Non-pigmented ciliary epithelial cell (primary cell): ENCODE data around the gene VWCE.

Source experiments
- DNase-seq: peaks from one replicate; pipeline ENCODE4 v3.0.0-alpha.2; 2010; ENCODE audit warnings: low read depth

The VWCE gene

DNA sequence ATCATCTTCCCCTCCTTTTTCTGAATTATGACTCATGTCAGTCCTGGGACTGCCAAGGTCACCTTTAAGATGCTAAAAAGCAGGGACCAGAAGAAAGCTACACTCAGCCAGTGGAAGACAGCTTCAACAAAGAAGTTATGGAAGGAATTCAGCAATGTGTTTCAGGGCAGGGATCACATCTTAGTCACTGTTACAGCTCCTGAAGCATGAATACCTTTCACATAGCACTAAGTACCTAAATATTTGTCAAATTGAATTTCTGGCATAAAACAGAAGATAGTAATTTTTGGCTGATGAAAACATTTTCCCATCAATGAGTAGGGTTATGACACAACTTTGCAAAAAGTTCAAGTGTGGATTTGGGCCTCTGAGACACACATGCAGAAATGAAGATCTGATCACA is 32.6 kb upstream of the VWCE start:
- no peak for DNase-seq

DNA sequence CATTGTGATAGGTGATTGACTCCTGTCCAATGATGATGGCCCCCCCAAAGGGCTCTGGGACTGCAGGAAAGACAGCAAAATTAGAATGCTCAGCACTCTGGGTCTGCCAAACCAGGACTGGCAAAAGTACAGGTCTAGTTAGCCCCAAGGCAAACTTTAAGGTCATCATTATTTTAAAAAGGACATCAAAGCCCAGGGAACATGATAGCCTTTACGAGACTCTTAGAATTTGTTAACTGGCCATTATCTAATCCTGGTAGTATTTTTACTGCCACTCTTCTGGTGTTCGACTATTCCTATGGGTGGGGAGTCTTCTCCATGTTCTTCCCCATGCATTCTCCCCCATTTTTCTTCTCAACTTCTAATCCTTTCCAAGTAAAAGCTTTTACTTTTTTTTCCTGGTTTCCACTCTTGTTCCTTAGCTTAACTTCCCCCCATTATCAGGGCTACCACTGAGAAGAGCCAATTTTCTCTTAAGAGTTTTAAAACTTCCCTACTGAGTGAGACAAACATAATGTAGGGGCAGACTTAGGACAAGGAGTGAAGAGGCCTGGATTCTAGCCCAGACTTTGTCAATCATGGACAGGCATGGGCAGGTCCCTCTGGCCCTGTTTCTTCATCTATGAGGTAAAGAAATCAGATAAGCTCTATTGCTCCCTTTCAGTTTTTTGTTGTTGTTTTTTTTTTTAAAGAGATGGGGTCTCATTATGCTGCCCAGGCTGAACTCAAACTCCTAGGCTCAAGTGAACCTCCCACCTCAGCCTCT is 30.7 kb upstream of the VWCE start:
- no peak for DNase-seq

DNA sequence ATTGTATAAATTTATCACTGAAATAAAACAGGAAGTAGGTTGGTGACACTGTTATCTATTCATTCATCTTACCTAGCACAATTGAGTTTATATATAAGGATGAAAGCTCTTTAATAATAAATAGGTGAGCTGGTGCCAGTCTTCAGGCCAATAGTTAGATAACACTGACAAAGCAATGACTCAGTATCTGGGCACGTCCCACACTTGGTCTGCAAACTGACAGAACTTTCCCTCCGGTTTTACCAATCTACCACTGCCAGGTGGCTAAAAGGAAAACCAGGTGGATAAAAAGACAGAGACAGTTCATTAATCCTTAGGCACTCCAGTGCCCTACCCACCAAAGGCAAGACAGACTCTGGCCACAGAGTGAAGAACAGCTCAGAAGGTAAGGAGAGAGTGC is 20.1 kb upstream of the VWCE start:
- DNase-seq = no peak

DNA sequence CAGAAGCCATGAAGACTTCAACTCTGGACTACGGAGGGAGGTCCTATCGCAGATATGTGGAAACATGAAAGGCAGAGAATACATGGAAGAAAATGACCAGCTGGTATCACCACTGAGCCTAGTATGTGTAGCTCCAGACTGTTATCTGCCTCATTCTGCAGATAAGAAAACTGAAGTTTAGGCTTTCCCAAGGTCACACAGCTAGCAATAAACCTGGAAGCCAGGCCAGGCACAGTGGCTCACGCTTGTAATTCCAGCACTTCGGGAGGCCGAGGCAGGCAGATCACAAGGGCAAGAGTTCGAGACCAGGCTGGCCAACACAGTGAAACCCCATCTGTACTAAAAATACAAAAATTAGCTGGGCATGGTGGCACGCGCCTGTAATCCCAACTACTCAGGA is 15.6 kb upstream of the VWCE start:
- DNase-seq = no peak

DNA sequence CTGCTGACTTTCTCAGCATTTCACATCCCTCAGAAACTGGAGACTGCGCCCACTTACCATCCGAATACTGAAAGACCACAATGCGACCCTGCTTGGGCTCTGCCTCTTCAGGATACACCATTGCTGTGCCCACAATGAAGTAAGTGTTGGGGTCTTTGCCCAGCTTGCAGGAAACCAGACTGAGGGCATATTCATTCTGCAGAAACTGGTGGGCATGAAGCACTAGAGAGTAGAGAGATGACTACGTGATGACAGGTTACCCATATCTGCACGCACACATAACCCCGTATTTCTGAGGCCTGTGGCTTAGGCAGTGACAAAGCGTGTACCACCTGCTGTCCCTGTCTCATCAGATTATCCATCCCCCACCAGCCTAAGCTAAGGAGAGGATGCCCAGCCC is 14.6 kb upstream of the VWCE start:
- no peak for DNase-seq

DNA sequence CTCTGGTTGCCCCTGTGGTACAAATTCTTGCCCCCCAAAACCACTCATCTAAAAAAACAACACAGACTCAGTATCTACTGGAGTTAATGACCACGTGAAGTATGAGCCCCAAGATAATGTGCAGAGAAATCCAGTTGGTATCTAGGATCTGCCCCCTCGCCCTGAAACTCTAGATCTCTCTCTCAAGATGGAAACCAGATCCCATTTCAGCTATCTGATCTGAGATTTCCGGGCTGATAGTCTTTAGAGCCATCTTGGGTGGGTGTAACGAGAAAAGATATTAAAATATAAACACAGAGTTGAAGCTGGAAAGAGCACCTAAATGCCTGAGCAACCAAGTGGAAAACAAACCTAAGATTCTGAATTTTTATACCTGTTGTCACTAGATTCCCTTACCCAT is 14.0 kb upstream of the VWCE start:
- no peak for DNase-seq

DNA sequence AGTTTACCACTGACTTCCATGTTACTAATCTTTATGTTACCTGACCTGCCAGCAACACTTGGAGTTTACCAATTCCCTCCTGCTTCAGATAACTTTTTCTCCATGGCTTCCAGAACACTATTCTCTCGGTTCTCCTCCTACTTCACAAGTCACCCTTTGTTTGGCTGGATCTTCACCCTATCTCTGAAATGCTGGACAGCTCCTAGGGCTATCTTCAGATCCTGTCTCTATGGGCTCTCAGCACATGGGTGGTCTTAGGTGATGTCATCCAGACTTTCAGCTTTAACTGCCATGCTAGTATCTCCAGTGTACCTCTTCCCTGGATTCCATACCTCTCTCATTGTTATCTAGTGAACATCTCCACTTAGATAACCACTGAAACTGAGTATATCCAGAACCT is 12.2 kb upstream of the VWCE start:
- DNase-seq = no peak

DNA sequence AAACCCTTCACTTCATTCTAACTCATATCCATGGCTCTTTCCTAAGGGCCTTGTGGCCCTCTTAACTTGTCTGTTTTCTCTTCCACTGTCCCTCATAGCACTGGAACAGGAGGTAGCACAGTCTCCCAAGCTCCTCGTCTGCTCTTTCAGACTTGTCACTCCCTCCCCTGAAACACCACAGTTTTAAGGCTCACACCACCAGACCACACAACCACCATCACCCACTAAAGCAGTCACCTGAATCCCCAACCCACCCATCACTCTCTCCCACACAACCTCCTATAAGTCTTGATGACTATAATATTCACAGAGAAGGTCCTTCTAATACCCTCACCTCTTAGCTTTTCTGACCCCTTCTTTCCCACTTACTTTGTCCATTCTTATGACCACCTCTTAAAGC is 11.1 kb upstream of the VWCE start:
- DNase-seq = no peak

DNA sequence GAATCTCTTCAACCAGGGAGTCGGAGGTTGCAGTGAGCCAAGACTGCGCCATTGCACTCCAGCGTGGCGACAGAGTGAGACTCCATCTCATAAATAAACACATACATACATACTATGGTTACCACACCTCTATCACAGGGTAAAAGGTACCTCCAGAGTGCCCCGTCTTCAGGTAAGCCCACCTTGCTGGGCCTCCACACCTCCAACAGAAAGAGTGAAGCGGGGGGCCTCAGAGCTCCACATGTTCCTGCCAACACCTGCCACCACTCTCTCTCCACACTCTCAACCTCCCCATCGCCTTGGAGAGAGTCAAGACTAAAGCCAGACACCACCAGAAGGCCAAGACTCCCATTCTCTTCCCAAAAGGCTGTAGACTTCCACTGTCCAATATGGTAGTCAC is 10.3 kb upstream of the VWCE start:
- no peak for DNase-seq

DNA sequence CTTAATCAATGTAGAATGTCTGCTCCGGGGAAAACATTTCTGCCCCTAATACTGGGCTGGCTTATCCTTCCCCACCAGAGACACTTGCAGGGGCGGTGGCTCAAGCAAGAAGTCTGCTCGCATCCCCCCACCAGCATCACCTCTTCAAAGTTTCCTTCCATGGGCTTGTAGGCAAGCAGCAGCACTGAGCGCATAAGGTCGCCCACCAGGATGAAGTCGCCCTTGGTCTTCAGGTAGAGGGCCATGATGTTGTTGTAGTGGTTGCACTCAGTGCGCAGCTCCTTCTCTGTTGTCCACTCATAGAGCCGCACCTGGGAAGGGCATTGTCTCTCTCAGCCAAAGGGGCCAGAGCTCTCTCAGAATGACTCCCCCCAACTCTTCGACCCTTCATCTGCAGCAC is 8.6 kb upstream of the VWCE start:
- no peak for DNase-seq

DNA sequence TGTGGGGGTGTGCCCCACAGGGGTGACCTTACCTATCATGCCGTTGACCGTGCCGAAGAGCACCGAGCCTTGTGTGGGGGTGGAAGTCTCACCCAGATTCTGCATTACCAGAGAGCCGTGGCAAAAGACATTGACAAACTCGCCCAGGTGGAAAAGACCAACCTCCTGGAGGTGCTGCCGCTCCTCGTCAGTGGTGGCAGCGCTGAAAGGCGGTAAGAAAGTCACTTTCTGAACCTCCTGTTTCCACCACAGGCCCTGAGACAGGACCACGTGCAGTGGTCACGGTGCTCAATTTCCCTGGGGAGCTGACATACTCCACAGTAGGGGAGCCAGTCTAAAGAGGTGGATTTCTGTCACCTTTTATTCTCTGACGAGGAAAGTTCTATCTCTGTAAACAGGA is 7.4 kb upstream of the VWCE start:
- DNase-seq = no peak

DNA sequence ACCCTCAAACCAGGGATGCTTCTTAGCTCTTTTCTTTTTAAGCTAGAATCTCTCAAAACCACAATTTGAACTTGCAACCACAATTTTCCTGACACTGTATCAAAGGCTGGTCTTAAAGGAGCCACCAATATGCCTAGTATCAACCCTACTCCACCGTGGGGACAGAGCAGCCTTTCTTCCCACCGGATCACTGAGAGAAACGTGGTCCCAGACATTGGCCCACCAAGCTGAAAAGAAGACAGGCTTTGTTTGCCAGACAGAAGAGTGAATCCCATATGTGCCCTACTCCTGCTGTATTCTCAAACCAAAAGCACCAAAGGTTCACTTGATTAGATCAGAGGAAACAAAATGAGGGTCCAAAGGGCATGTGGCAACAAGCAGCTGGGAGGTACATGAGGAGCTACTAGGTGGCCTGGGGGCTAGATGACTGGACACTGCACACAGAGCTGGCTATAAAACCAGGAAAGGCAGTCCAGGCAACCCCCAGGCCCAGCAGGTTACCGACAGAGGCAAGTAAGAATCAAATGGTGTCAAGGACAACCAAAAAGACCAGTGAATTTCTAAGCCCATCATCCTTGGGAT is 3.6 kb upstream of the VWCE start:
- no peak for DNase-seq

DNA sequence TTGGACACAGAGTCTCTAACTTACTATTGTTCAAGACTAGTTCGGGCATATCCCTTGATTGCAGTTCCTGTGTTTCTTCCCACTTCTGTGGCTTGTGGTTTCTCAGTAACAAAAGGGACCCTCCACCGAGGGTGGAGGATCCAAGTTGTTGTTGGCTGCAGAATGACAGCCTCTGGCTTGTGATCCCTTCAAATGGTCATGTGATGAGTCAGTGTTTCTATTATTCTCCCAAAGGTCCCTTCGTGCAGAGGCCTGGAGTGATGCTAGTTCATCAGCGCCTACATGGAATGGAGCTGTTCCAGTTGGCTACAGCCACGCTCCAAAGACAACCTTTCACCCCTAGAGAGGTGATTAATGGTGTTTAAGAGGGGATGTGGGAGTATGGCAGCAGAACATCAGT is 2.6 kb upstream of the VWCE start:
- DNase-seq = peak; percentile 69

DNA sequence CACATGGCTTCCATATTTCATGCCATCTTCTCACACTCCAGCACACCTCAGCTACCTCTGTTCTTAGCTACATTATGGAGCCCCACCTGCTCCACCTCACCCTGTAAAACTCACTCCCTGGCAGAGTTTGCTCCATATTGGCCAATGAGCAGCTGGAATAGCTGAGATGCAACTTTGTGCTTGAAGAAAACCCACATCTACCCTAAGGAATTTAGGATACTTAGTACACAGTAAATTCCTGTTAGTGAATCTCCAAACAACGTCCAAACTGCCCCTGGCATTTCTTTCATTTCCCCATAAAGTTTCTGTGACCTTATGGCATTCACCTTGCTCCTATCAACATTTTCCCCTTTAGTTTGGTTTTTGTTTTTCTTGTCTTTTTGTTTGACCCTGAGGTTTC is 2.2 kb upstream of the VWCE start:
- no peak for DNase-seq

DNA sequence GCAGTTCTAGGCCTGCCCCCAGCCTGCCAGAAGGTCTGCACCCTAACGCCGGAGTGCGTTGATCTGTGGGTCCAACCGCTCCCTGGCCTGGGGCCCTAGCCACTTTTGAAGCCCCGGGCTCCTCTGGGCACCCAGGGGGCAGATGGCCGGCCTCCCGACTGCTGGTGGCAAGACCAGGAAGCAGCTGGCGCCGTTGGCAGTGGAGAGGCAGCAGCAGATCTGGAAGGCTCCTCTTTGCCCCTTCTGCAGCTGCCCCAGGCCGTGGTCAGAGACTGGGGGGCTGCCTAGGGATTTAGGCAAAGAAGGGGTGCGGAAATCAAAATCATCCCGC is 445 bp upstream of the VWCE start:
- DNase-seq = no peak

DNA sequence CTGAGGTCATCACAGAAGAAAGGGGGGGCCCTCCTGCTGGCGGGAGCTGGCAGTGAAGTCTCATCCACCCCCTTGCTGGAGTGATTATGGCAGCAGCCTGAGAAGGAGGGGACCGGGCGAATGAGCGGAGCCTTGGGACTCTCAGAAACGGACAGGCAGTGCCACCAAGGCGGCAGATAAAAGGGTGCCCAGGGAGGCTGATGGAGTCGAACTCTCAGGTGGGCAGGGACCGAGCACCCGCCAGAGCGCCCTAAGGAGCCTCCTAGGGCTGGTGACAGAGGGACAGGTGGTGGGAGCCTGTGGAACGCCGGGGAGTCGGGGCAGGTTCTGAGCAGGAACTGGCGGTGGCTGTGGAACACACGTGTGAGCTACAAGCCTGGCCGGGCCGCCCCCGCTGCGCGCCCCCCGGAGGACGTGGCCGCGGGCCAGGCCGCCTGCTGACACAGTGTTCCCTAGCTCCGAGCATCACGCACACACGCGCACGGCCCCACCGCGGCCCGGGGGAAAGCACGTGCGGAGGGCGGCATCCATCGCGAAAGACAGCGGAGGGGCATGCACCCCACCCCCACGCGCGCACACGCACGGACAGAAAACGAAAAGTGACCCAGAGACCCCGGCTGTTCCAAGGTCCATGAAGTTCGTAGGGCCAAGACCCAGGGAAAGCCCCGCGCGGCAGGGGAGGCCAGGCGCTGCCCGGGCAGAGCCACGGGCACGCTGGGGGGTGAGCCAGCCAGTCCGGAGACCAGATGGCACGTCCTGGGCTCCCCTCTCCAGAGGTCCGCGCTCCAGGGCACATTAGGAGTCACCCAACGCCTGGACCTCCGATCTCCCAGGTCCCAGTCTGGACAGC is 1.0 kb downstream of the VWCE start:
- no peak for DNase-seq

DNA sequence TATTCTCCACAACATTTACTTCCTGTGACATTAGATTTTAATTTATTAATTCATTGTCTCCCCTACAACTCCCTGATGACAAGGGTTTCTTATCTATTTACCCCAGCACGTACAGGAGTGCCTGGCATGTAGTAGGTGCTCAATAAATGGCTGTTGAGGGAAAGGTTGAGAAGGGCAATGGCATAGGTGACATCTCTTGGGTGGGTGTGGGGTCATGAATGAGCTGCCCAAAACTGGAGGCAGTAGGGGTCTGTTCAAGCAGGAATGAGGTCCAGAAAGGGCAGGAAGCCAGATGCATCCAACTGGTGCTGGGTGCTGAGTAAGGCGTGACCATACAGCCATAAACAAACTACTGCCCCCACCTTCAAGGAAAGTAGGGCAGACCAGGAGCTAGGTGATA is 2.8 kb downstream of the VWCE start:
- DNase-seq = no peak

DNA sequence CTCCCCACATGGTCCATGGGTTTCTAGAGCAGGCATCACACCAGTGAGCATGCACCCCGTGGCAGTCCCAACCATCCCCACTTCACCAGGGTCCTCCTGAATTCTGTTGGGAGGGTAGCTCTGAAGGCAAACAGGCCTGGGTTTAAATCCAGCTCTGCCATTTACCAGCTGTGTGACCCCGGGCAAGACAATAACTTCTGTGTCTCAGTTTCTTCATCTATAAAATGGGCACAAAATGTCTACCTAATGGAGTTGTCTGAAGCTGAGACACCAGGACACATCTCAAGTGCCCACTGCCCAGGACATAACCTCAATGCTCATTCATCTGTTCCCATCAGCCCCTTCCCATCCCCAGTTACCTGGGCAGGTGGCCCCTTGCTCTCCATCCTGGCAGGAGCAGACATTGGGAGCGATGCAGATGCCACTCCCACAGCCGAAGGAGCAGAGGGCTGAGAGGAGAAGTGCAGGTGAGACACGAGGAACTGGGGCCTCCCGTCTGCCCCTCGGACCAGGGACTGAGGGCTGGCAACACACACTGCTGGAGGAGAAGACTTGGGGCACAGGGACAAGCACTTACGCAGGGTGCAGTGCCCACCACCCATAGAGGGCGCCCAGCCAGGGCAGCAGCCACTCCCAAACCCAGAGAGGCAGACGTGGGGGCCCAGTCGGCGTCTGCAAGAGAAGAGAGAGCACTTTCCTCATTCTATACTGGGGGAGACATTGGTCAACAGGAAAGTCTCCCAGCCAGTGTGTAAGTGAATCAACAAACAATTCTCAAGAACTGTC is 4.0 kb downstream of the VWCE start:
- no peak for DNase-seq

DNA sequence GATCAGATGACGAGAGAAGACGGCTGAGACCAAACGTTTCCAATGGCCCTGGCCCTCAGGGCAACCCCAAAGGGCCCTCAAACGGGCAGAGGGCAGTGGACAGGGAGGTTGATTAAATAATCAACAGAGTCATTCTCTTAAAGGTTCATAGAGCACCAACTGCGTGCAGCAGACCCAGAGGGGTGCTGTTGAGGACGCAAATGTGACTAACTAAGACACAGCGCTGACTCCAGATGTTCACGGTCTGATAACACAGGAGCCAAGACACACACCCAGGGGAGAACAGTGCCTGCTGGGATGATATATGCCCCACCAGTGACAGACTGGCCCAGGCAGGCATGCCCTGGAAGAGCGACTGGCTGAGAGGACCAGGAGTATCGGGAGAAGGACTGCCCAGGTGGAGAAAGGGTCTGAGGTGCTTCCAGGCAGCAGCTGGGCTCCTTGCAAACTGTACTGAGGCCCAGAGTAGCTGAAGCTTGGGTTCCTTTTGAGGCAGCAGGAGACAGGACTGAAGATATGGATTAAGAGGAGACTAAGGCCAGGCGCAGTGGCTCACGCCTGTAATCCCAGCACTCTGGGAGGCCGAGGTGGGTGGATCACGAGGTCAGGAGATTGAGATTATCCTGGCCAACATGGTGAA is 7.7 kb downstream of the VWCE start:
- DNase-seq = no peak

DNA sequence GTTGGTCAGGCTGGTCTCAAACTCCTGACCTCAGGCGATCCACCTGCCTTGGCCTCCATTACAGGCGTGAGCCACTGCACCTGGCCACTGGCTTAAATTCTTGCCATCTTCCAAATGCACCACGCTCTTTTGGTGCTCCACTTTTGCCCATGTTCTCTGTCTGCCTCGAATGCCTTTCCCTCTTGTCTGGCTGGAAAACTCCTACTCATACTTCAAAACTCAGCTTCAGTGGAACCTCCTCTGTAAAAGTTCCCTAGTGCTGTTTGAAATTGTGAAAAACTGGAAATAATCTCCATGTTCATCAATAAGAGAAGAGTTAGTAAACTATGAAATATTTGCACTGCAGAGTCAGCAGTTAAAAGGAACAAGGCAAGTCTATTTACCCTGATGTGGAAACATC is 11.5 kb downstream of the VWCE start:
- DNase-seq = no peak

DNA sequence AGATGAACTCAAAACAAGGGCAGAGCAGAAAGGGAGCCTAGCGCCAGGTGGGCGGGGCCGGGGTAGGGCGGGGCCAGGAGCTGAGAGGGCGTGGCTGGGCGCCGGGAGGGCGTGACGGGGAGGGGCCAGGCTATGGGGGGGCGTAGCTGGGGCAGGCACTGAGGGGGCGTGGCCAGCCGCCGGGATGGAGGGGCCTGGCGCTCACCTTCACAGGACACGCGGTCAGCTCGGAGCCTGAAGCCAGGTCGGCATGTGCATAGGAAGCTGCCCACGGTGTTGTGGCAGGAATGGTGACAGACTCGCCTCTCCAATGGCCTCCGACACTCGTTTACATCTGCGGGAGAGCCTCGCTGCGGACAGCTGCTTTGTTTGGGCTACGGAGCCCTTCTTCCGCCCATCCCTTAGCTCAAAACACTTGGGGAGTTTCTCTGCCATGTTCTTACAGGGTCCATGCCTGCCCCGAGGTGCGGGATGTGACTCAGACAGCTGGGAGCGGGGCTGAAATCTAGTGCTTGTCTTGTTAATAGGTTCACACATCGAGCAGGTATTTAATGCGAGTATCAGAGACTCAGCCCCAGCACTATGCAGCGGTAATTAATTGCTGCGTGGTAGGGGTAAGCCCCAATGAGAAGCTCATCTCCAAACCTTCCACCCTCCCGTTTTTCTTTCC is 13.4 kb downstream of the VWCE start:
- DNase-seq = no peak
